HG02840 (cell line): ENCODE data around the gene MEGF8.
"Not testable (repeated sequence)": the region's sequence is repeated elsewhere in the genome, so short reads cannot be mapped to it uniquely, and the experiment has no call there.

Experiments
- ATAC-seq: cut with Tn5 transposase; IDR thresholded peaks from one replicate; pipeline ENCODE4 v1.9.1; 2021; ENCODE audit warnings: mild to moderate bottlenecking, moderate library complexity, moderate number of reproducible peaks; ENCODE audit not compliant: unreplicated experiment, low FRiP score

The MEGF8 gene

DNA sequence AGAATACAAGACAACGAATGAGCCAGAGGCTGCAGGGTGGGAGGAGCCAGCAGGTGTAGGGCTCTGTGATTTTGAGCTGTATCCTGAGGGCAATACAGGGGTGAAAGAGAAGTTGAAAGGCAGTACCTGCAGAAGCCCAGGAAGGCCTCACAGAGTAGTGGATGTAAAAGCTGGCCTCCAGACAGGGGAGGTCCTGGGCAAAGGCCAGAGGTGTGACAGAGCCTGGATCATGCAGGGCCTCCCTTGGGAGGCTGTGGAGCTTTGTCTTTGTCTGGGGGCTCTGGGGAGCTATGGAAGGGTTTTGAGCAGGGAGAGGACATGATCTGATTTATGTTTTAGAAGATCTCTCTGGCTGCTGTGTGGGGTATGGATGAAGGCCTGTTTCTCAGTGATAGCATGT, 2.7 kb downstream of the MEGF8 start:
- no peak for ATAC-seq

DNA sequence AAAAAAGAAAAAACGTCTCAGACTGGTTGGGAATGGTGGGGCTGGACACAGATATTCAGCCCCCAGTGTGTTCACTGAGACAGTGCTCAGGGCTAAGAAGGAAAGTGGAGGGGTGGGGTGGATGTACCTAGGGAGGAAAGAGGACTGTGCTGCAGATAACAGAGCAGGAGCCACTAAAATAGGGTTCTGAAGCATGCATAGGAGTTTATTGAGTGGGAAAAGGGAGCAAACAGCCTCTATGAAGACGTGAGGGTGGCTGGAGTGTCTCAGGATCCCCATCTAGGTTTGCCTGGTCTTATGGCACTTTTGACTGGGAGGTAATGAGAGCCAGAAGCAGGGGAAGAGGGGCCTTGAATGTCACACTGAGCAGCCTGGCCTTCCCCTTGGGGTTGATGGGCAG, 3.4 kb downstream of the MEGF8 start:
- no peak for ATAC-seq

GRCh38 chr19:42330241-42330711, 4.8 kb downstream of the MEGF8 start:
- ATAC-seq, result no peak

DNA sequence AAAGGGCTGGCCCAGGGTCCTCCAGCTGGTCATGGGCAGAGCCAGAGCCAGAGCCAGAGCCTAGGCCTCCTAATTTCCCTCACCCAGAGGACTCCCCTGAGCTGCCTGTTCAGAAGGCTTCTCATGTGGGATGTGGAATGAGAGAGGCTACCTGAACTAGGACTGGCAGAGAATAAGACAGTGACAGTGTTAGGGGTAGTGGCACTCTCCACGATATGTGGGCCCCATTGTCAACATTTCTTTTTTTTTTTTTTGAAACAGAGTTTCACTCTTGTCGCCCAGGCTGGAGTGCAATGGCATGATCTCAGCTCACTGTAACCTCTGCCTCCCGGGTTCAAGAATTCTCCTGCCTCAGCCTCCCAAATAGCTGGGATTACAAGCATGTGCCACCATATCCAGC, 5.9 kb downstream of the MEGF8 start:
- not testable (repeated sequence) for ATAC-seq

GRCh38 chr19:42332059-42332458, 6.6 kb downstream of the MEGF8 start:
- ATAC-seq, result no peak

DNA sequence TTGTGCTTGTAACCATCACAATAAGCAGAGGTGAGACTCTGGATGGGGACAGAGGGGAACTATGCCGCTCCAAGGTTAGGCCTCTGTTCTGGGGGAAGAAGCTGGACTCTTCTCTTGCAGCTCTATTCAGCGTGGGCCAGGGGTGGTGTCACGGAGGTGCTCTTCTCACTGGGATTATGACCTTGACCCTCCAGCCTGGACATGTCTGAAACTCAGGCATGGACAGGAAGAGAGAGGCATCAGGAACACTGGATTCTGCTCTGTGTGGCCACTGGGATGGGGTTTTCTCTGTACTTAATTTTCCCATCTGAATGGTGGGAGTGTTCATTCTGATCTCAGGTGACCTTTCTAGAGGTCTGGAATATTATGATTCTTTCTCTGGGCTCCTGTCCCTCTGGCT, 7.6 kb downstream of the MEGF8 start:
- ATAC-seq, result no peak

DNA sequence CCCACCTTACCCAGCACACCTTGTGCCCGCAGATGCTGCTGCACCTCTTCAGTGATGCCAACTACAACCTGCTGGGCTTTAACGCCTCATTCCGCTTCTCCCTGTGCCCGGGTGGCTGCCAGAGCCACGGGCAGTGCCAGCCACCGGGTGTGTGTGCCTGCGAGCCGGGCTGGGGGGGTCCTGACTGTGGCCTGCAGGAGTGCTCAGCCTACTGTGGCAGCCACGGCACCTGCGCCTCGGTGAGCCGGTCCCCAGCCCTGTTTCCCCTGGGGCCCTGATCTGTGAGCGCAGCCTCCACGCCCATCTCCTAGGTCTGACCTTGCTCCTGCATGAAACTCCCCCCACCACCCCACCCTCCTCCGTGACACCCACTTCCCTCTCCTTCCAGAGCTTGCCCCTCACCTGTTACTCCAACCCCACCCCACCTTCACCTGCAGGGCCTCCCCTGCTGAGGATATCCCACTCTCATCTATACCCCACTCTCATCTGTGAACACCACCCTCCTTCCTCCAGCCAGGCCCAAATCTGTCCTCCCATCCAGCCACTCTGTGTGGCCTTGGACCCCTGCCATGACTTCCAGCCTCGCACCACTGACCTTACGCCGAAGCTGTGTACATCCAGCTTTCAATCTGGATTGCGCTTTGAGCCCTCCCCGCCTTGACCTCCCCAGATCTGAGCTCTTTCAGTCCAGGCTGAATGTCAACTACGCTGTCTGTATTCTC, 8.7 kb downstream of the MEGF8 start:
- ATAC-seq, result no peak

DNA sequence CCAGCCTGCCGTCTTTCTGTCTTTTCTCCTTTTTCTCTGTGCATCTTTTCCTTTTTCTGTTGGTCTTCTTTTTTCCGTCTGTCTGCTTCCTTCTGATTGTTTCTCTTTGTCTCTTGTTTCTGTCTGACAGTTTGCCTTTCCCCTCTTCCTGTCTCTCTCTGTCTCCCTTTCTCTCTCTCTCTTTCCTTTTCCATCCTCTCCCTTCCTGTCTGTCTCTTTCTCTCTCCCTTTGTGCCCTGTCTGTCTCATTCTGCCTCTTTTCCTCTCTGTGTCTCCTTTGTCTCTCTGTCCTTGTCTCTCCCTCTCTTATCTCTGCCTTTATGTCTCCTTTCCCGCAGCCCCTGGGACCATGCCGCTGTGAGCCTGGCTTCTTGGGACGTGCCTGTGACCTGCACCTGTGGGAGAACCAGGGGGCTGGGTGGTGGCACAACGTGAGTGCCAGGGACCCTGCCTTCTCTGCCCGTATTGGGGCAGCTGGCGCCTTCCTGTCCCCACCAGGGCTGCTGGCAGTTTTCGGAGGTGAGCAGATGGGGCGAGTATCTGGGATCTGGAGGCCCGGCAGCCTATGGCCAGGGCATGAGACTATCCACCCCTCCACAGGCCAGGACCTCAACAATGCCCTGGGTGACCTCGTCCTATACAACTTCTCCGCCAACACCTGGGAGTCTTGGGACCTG, 9.4 kb downstream of the MEGF8 start:
- no peak for ATAC-seq

- no peak for ATAC-seq
These were observed 10.0 kb downstream of the MEGF8 start for GRCh38 chr19:42335374-42335936.

DNA sequence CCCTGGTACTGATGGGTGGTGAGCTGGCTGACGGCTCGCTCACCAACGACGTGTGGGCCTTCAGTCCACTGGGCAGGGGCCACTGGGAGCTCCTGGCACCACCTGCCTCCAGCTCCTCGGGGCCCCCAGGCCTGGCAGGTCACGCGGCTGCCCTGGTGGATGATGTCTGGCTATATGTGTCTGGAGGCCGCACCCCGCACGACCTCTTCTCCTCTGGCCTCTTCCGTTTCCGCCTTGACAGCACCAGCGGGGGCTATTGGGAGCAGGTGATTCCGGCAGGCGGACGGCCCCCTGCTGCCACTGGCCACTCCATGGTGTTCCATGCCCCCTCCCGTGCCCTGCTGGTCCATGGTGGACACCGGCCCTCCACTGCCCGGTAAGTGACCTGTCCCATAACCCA, 10.5 kb downstream of the MEGF8 start:
- ATAC-seq, result no peak

DNA sequence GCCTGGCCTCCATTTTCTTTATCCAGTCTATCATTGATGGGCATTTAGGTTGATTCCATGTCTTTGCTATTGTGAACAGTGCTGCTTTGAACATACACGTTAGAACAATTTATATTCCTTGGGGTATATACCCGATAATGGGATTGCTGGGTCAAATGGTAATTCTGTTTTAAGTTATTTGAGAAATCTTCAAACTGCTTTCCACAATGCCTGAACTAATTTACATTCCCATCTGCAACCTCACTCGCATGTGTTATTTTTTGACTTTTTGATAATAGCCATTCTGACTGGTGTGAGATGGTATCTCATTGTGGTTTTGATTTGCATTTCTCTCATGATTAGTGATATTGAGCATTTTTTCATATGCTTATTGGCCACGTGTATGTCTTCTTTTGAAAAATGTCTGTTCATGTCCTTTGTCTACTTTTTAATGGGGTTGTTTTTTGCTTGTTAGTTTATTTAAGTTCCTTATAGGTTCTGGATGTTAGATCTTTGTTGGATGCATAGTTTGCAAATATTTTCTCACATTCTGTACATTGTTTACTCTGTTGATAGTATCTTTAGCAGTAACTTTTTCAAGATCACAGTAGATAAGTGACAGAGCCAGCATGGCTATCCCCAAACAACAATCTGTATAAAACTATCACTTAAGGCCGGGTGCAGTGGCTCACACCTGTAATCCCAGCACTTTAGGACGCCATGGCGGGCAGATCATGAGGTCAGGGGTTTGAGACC, 13.9 kb downstream of the MEGF8 start:
- not testable (repeated sequence) for ATAC-seq

DNA sequence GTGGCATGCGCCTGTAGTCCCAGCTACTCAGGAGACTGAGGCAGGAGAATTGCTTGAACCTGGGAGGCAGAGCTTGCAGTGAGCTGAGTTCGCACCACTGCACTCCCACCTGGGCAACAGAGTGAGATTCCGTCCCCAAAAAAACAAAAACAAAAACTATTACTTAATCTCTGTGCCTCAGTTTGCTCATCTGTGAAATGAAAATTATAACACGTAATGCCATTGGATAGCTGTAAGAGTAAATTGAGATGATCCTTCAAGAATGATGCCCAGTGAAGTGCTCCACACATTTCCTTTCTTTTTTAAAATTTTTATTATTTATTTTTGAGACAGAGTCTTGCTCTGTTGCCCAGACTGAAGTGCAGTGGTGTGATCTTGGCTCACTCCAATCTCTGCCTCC, 14.5 kb downstream of the MEGF8 start:
- not testable (repeated sequence) for ATAC-seq

GRCh38 chr19:42343344-42344110, 18.1 kb downstream of the MEGF8 start:
- no peak for ATAC-seq

- no peak for ATAC-seq
These were observed 19.0 kb downstream of the MEGF8 start for GRCh38 chr19:42344336-42344893.

DNA sequence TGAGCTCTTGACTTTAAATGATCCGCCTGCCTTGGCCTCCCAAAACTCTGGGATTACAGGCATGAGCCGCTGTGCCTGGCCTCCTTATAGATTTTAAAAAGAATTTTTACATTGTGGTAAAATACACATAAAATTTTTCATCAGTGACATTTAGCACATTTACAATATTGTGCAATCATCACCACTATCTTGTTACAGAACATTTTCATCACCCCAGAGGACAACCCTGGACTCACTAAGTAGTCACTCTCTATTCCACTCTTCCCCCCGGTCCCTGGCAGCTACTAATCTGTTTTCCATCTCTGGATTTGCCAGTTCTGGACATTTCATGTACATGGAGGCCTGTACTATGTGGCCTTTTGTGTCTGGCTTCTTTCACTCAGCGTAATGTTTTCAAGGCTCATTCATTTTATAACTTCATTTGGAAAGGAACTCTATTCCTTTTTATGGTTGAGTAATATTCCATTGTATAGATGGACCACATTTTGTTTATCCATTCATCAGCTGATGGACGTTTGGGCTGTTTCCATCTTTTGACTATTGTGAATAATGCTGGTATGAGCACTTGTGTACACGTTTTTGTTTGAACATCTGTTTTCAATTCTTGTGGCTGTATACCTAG, 19.9 kb downstream of the MEGF8 start:
- ATAC-seq, result no peak

- no peak for ATAC-seq
These were observed 22.8 kb downstream of the MEGF8 start for GRCh38 chr19:42348211-42348610.

- no peak for ATAC-seq
These were observed 24.1 kb downstream of the MEGF8 start for GRCh38 chr19:42349378-42350107.

DNA sequence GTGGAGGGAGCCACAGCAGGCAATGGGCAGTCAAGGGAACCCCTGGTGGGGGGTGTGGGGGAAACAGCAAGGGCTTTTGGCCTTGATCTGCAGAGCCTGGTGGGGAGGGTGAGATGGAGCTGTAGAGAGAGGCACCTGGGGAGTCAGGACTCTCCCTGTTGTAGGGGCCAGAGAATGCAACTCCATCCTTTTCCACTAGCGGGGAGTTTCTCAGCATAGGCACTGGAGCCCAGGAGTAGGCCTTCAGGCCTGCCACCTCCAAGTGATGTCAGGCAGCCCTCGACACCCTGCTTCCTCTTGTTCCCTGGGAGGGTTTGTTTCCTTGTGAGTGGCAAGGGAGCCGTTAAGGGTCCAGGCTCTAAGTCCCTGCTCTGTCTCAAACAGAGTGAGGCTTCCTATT, 25.0 kb downstream of the MEGF8 start:
- no peak for ATAC-seq
